C4-2B (cell line): ENCODE data around the gene PTCD3.

Experiments
- ZFX ChIP-seq: fragments of 450-650 bp; IDR thresholded peaks from 2 replicates; pipeline ENCODE4 v1.6.1; 2017
- TF ChIP-seq, protein P1 (sequence below): fragments of 450-650 bp; conservative IDR thresholded peaks from 2 replicates; pipeline ENCODE4 v1.5.1; 2017; ENCODE audit warnings: mild to moderate bottlenecking

DNA sequence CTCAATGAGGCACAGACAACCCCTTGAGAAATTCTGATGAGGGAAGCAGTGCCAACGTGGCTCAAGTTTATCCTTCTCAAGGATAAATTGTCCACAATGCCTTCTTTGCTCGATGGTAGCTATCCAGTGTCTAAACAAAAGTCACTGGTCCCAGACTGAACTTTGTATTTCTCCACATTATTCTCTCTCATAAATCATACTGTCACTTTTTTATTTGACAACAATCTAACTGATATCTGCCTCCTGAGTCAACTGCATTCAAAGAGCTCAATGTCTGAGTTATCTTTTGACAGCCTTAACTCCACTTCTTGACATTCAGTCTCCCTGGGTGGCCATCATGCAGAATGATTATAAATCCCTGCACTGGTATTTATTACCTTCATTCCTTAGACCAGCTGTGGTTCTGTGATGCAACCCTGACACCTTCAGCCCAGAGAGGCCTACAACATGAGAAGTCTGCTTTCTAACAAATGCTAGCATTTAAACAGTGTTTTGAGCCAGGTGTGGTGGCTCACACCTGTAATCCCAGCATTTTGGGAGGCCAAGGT lies 51.0 kb downstream of the PTCD3 start:
- TF ChIP-seq ZFX, result no peak
- TF ChIP-seq, protein P1, sequence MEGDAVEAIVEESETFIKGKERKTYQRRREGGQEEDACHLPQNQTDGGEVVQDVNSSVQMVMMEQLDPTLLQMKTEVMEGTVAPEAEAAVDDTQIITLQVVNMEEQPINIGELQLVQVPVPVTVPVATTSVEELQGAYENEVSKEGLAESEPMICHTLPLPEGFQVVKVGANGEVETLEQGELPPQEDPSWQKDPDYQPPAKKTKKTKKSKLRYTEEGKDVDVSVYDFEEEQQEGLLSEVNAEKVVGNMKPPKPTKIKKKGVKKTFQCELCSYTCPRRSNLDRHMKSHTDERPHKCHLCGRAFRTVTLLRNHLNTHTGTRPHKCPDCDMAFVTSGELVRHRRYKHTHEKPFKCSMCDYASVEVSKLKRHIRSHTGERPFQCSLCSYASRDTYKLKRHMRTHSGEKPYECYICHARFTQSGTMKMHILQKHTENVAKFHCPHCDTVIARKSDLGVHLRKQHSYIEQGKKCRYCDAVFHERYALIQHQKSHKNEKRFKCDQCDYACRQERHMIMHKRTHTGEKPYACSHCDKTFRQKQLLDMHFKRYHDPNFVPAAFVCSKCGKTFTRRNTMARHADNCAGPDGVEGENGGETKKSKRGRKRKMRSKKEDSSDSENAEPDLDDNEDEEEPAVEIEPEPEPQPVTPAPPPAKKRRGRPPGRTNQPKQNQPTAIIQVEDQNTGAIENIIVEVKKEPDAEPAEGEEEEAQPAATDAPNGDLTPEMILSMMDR, result no peak
